B cell (primary cell): ENCODE results near the gene WDR31. TPM values are rescaled to one million over a fixed set of nuclear protein-coding genes. Genes with fewer than 3 reads are reported as not detected.

Source experiments
- ATAC-seq: fragments of 200-7000 bp; cut with Tn5 transposase; one replicate; pipeline ENCODE4 v1.10.0; 2021; ENCODE audit warnings: low read depth, mild to moderate bottlenecking, moderate number of reproducible peaks, moderate library complexity
- CTCF ChIA-PET: fragments of 350-600 bp; sonication (Branson Sonifier 250); formaldehyde crosslinking; loops from one replicate; lab custom pipeline; 2021; ENCODE audit warnings: antibody characterized with exemption, inconsistent platforms; lab: Charles Lee
- POLR2A ChIA-PET: fragments of 350-600 bp; sonication (Branson Sonifier 250); formaldehyde crosslinking; loops from one replicate; lab custom pipeline; 2021; ENCODE audit warnings: antibody characterized with exemption; lab: Charles Lee
- DNase-seq: peaks from one replicate; pipeline ENCODE4 v3.0.0; 2013
- H2AFZ ChIP-seq: 2 replicates; pipeline ENCODE4 v1.6.1; 2012; ENCODE audit warnings: mild to moderate bottlenecking, low read depth, low read length; ENCODE audit not compliant: insufficient read depth, poor library complexity, severe bottlenecking
- H3K27ac ChIP-seq, 2 donors: 1 replicate in 1 of 2; 2 replicates in 1 of 2; pipeline ENCODE4 v1.5.1; 2012 to 2013; ENCODE audit warnings: low read length in 2 of 2, mild to moderate bottlenecking in 2 of 2, moderate library complexity in 1 of 2
- H3K27me3 ChIP-seq, 4 experiments: fragments of 200-600 bp in 1 of 4; sonication (generic) in 1 of 4; replicated peaks in 1 of 4; 1 replicate in 2 of 4; 2 replicates in 2 of 4; pipeline versions ENCODE4 v1.6.1 to v1.7.0; 2013 to 2016; ENCODE audit warnings: low read length in 3 of 4, mild to moderate bottlenecking in 2 of 4, mixed read lengths in 1 of 4, moderate library complexity in 1 of 4; ENCODE audit not compliant: insufficient read depth in 4 of 4, control insufficient read depth in 3 of 4; ENCODE audit errors: control extremely low read depth in 1 of 4
- H3K36me3 ChIP-seq, 2 experiments: replicated peaks in 1 of 2; 1 replicate in 1 of 2; 2 replicates in 1 of 2; pipeline versions ENCODE4 v1.6.1 to v1.7.1; 2013; ENCODE audit warnings: low read length in 1 of 2; ENCODE audit not compliant: insufficient read depth in 2 of 2, control insufficient read depth in 1 of 2; ENCODE audit errors: control extremely low read depth in 1 of 2, extremely low read depth in 1 of 2
- H3K4me1 ChIP-seq, 2 donors: fragments of 200-600 bp in 1 of 2; sonication (generic) in 1 of 2; 1 replicate in 1 of 2; 2 replicates in 1 of 2; pipeline versions ENCODE4 v1.5.1 to v1.6.1; 2013 to 2017; ENCODE audit warnings: low read length in 2 of 2; ENCODE audit not compliant: control insufficient read depth in 2 of 2, insufficient read depth in 2 of 2
- H3K4me2 ChIP-seq: replicated peaks from 2 replicates; pipeline ENCODE3; 2012; ENCODE audit warnings: mild to moderate bottlenecking, low read depth, low read length; ENCODE audit not compliant: poor library complexity, severe bottlenecking
- H3K4me3 ChIP-seq, 5 experiments: fragments of 200-600 bp in 1 of 5; sonication (generic) in 1 of 5; 1 replicate in 3 of 5; 2 replicates in 2 of 5; pipeline versions ENCODE4 v1.5.1 to v1.7.0; 2011 to 2016; ENCODE audit warnings: low read length in 4 of 5, mild to moderate bottlenecking in 4 of 5, low read depth in 2 of 5, control low read depth in 1 of 5, moderate library complexity in 1 of 5; ENCODE audit not compliant: insufficient read depth in 1 of 5; ENCODE audit errors: control extremely low read depth in 1 of 5, extremely low read depth in 1 of 5
- H3K79me2 ChIP-seq: fragments of 200-600 bp; sonication (generic); one replicate; pipeline ENCODE4 v1.6.0; 2016; ENCODE audit warnings: low read length; ENCODE audit not compliant: control insufficient read depth, insufficient read depth
- H3K9ac ChIP-seq: fragments of 200-600 bp; sonication (generic); 2 replicates; pipeline ENCODE4 v1.6.1; 2017; ENCODE audit warnings: mild to moderate bottlenecking, low read length, moderate library complexity
- H3K9me3 ChIP-seq, 3 donors: one replicate each; pipeline versions ENCODE4 v1.6.1 to v1.7.1; 2013; ENCODE audit warnings: low read length in 2 of 3; ENCODE audit not compliant: control insufficient read depth in 2 of 3, insufficient read depth in 1 of 3; ENCODE audit errors: control extremely low read depth in 1 of 3
- H4K20me1 ChIP-seq: 2 replicates; pipeline ENCODE4 v1.6.0; 2012; ENCODE audit warnings: mild to moderate bottlenecking, low read length; ENCODE audit not compliant: insufficient read depth, control insufficient read depth, poor library complexity, severe bottlenecking
- H3K27ac Mint-ChIP-seq: one replicate; pipeline ENCODE4 v1.8.0; 2021; ENCODE audit warnings: mixed read lengths
- H3K27me3 Mint-ChIP-seq: one replicate; pipeline ENCODE4 v1.8.0; 2021; ENCODE audit warnings: mixed read lengths
- H3K4me1 Mint-ChIP-seq: one replicate; pipeline ENCODE4 v1.8.0; 2021; ENCODE audit warnings: mixed read lengths
- H3K4me3 Mint-ChIP-seq: one replicate; pipeline ENCODE4 v1.8.0; 2021; ENCODE audit warnings: mixed read lengths
- H3K9me3 Mint-ChIP-seq: one replicate; pipeline ENCODE4 v1.8.0; 2022; ENCODE audit warnings: mixed read lengths; ENCODE audit not compliant: insufficient read depth
- CTCF ChIP-seq: fragments of 200-600 bp; IDR thresholded peaks from one replicate; pipeline ENCODE4 v1.8.0; 2022; ENCODE audit warnings: antibody characterized with exemption, mild to moderate bottlenecking
- EZH2 ChIP-seq: IDR thresholded peaks from 2 replicates; pipeline ENCODE4 v1.6.1; 2012; ENCODE audit warnings: borderline replicate concordance, low read depth, mild to moderate bottlenecking, moderate library complexity, low read length; ENCODE audit not compliant: insufficient read depth, poor library complexity, severe bottlenecking
- WGBS: methylation state at CpG from one replicate; pipeline ENCODE4 v1.1.5; 2013; ENCODE audit warnings: missing lambda C conversion rate; ENCODE audit not compliant: insufficient coverage; 5-methylcytosine and 5-hydroxymethylcytosine counted together
- intact Hi-C: fragments of 100-400 bp; cut with micrococcal nuclease; formaldehyde crosslinking; loops from one replicate; pipeline ENCODE4 v1.10.0; 2022
- polyA plus RNA-seq: library from polyadenylated mRNA; depleted of rRNA; stranded (reverse); fragments of >200 nt; gene quantifications from 2 replicates; pipeline ENCODE4 v1.2.3, GENCODE V29; 2012
- total RNA-seq, 2 donors: library from RNA; stranded (reverse); fragments of 120-200 nt in 1 of 2; gene quantifications; 1 replicate in 1 of 2; 2 replicates in 1 of 2; pipeline versions ENCODE4 v1.2.3 to v1.2.4, GENCODE V29; 2013 to 2022

The WDR31 gene
- total and polyA plus RNA-seq, 2 donors (not counting 1 experiment from before 2014, with no cell fraction given), result 0.36 to 0.62 TPM

- TF ChIP-seq EZH2 (no peak), CTCF (no peak)
- ChIA-PET CTCF (interaction anchor here (1.1 to 1.2 kb wide), 2 partner anchors 25 to 293 kb away, joined by 3 read pairs; partner anchors contain the start of gene WDR31), POLR2A (no interaction called here)
- DNase-seq (no peak), ATAC-seq (no peak)
- Mint-ChIP-seq H3K9me3 (no peaks in the 10 kb centered on the region), H3K27ac (no peak overlapping the region), H3K27me3 (no peaks in the 10 kb centered on the region), H3K4me1 (no peaks in the 10 kb centered on the region), H3K4me3 (no peak overlapping the region)
- Histone ChIP-seq H3K36me3 (no peaks in the 10 kb centered on the region), H3K4me1 (no peaks in the 10 kb centered on the region), H3K27me3 (no peaks in the 10 kb centered on the region), H3K27ac (no peak overlapping the region), H3K4me2 (no peak overlapping the region), H3K9me3 (no peaks in the 10 kb centered on the region), H3K4me3 (no peak overlapping the region), H3K79me2 (no peaks in the 10 kb centered on the region), H3K9ac (no peak overlapping the region), H2AFZ (no peak overlapping the region), H4K20me1 (no peaks in the 10 kb centered on the region)
- no CpG with 5 or more reads among the region's 1 CpG for WGBS
- intact Hi-C loops, result no loop called here
Measured at GRCh38 chr9:113364951-113365350, 24.9 kb upstream of the WDR31 start.

- Mint-ChIP-seq H3K9me3 (no peaks in the 10 kb centered on the region), H3K27ac (no peak overlapping the region), H3K27me3 (no peaks in the 10 kb centered on the region), H3K4me1 (no peaks in the 10 kb centered on the region), H3K4me3 (no peak overlapping the region)
- H3K4me2 ChIP-seq, result no peak overlapping the region
- no peaks in the 10 kb centered on the region for H4K20me1 ChIP-seq
- ChIA-PET CTCF (no interaction called here), POLR2A (no interaction called here)
- H2AFZ ChIP-seq, result no peak overlapping the region
- WGBS, result no CpG with 5 or more reads among the region's 3 CpGs
- ATAC-seq (no peak), DNase-seq (no peak)
- no peak for TF ChIP-seq CTCF
- TF ChIP-seq EZH2, result no peak
- no peaks in the 10 kb centered on the region for H3K4me1 ChIP-seq
- no peaks in the 10 kb centered on the region for H3K9me3 ChIP-seq
- H3K4me3 ChIP-seq, result no peak overlapping the region
- H3K79me2 ChIP-seq, result no peaks in the 10 kb centered on the region
- intact Hi-C loops, result no loop called here
- no peaks in the 10 kb centered on the region for H3K36me3 ChIP-seq
- no peak overlapping the region for H3K9ac ChIP-seq
- no peak overlapping the region for H3K27ac ChIP-seq
- H3K27me3 ChIP-seq, result no peaks in the 10 kb centered on the region
Measured at GRCh38 chr9:113363336-113363735, 23.3 kb upstream of the WDR31 start.
